Stimulated activated CD8-positive, alpha-beta memory T cell treated with anti-CD3 and anti-CD28 coated beads, Interleukin-12 subunit alpha, Interleukin-12 subunit beta, amount 100 ng/mL, for 24 hours (primary cell): ENCODE data around the gene NEDD4L.

Experiments
- DNase-seq: peaks from one replicate; pipeline ENCODE4 v3.0.0-alpha.2; 2020; ENCODE audit errors: extremely low read depth

NEDD4L gene

GRCh38 chr18:58232668-58233067 lies 188.6 kb downstream of the NEDD4L start:
- DNase-seq = no peak

DNA sequence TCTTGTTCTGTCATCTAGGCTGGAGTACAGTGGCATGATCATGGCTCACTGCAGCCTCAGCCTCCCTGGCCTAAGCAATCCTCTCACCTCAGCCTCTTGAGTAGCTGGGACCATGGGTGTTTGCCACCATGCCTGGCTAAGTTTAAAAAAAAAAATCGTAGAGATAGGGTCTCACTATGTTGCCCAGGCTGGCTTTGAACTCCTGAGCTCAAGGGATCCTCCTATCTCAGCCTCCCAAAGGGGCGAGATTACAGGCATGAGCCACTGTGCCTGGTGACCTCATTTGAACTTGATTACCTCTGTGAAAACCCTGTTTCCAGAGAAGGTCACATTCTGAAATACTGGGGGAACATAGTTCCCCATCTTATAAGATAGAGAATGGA lies 190.3 kb downstream of the NEDD4L start:
- no peak for DNase-seq

GRCh38 chr18:58235001-58235436 lies 191.0 kb downstream of the NEDD4L start:
- DNase-seq = no peak

GRCh38 chr18:58239879-58240278 lies 195.9 kb downstream of the NEDD4L start:
- DNase-seq = no peak

- DNase-seq = no peak
These were observed 197.1 kb downstream of the NEDD4L start for GRCh38 chr18:58241026-58241679.

GRCh38 chr18:58241877-58242276 lies 197.9 kb downstream of the NEDD4L start:
- DNase-seq = no peak

DNA sequence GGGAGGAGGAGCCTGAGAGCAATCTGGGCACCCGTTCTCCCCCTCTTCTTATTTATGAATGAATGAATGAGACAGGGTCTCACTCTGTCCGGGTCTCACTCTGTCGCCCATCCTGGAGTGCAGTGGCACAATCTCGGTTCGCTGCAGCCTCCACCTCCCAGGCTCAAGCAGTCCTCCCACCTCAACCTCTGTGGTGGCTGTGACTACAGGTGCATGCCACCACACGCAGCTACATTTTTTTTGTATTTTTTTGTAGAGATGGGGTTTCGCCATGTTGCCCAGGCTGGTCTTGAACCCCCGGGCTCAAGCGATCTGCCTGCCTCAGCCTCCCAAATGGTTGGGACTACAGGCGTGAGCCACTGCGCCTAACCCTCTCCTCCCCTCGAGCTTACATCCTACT lies 198.4 kb downstream of the NEDD4L start:
- DNase-seq = no peak

GRCh38 chr18:58242968-58243367 lies 198.9 kb downstream of the NEDD4L start:
- DNase-seq = no peak

DNA sequence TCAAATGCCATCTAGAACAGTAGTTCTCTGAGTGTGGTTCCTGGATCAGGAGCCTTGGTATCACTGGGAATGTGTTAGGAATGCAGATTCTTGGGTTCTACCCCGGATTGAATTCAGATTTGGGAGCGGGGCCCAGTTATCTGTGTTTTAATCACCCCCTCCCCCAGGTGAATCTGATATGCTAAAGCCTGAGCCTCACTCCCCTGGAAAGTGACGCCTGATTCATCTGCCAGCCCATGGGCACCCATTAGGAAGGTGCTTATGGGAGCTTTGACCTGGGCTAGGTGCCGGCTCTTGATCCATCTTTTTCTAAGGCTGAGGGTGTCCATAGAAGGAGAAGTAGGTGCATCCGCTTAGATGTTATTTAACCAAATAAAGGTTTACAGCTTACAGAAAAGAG lies 199.4 kb downstream of the NEDD4L start:
- no peak for DNase-seq

GRCh38 chr18:58247363-58247834 lies 203.4 kb downstream of the NEDD4L start:
- no peak for DNase-seq

DNA sequence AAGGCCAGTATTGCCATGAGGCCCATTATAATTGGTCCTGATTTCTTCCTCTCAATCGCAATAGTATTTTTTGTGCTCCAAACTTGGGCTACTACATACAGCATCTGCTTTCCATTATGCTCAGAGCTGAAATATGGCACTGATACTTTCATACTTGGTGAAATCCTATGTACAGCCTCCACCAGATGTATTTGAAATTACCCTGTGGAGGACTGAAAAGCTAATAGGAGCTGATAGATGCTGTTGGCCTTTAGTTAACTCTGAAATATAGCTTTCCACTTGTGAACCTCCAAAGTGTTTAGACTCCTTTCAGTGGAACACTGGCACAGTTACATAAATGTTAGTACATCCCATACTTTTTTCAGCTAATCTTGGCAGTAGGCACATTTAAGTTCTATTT lies 205.7 kb downstream of the NEDD4L start:
- no peak for DNase-seq

DNA sequence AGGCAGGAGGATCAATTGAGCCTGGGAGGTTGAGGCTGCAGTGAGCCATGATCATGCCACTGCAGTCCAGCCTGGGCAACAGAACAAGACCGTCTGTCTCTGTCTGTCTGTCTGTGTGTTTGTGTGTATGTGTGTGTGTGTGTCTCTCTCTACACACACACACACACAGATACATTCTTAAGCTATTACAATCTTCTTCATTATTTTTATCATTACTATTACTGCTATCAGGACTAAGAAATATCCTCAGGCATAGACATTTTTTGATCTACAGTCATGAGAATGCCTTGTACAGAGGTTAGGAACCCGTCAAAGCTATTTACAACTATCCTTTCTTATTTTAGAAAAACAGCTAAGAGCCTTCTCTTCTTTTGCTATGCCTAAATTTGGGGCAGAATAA lies 207.4 kb downstream of the NEDD4L start:
- DNase-seq = no peak

GRCh38 chr18:58252166-58252565 lies 208.1 kb downstream of the NEDD4L start:
- no peak for DNase-seq

DNA sequence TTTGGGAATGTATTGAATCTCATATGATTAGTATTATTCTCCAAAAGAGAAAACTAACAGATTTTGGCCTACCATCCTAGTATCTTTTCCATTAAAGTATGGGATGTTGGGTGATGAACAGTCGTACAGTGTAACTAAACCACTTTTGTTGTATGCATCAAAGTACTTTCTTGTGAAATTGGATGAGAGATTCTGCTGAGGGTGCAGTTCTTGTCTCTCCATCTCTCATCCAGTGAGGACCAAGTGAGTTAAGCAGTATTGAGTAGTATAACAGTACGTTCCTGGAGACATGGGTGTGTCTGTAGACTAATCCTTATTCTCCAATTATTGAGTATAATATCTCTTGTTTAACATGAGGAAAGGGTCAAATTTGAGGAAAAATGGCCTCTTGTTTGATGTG lies 209.3 kb downstream of the NEDD4L start:
- DNase-seq = no peak

GRCh38 chr18:58253871-58254270 lies 209.8 kb downstream of the NEDD4L start:
- no peak for DNase-seq

- no peak for DNase-seq
These were observed 211.0 kb downstream of the NEDD4L start for GRCh38 chr18:58254873-58255511.

GRCh38 chr18:58255701-58256311 lies 211.8 kb downstream of the NEDD4L start:
- DNase-seq = no peak

DNA sequence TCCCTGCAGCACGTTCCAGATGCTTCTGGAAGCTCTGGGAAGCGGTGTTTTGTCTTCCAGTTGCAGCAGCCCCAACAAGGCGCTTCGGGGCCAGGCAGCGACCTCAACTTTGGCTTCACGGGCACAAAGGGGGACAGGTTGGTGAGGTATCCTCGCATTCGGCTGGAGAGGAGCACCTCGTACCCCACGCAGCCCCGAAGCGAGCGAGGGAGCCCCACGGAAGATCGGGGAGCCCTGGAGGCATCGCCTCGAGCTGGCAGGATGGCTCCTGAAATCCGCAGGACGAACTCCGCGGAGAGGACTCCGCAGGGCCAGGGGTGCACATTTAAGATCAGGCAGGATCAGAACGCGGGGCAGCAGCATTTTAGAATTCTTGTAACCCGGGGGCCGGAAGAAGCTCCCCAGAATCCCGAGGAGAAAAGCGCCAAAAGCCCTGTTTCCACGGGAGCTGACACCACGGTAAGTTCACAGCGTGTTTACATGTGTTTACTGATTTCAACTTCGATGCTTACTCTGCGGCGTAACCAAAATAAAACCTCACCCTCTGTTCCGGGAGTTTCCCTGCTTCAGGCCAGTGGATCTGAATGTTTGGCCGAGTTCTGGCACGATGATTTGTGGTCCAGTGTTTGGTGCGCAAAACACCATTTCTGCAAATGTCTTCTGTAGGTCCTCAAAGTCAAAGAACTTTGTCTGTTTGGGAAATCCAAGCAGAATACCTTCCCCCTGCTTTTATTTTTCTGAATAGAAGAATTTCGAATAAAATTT lies 212.5 kb downstream of the NEDD4L start:
- DNase-seq = no peak

GRCh38 chr18:58257461-58257860 lies 213.4 kb downstream of the NEDD4L start:
- no peak for DNase-seq

DNA sequence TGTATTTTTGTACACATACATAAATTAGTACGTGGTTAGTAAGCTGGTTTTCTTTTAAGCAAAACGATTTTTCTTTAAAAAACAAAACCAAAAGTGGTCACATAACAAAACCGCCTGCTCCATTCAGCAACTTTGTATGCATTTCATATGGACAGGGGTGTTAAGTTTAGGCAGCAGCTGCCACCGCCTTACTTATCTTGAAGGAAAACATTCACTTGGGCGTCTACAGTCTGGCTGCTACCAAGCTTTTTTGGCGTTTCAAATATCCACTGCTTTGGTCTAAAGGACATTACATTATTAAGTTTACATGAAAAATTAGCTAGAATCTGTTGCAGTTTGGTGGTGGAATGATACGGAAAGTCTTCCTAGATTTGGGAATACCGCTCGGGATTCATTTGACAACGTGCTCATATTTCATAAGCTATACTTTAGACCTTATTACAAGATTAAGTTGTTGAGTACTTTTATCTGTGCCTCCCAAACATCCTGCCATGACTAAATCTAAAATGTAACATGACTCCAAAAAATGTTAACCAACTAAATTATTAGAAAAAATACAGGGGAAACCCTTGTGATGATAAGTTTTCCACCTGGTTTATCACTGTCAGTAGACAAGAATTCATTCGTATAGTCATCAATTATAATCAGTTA lies 214.8 kb downstream of the NEDD4L start:
- DNase-seq = no peak

DNA sequence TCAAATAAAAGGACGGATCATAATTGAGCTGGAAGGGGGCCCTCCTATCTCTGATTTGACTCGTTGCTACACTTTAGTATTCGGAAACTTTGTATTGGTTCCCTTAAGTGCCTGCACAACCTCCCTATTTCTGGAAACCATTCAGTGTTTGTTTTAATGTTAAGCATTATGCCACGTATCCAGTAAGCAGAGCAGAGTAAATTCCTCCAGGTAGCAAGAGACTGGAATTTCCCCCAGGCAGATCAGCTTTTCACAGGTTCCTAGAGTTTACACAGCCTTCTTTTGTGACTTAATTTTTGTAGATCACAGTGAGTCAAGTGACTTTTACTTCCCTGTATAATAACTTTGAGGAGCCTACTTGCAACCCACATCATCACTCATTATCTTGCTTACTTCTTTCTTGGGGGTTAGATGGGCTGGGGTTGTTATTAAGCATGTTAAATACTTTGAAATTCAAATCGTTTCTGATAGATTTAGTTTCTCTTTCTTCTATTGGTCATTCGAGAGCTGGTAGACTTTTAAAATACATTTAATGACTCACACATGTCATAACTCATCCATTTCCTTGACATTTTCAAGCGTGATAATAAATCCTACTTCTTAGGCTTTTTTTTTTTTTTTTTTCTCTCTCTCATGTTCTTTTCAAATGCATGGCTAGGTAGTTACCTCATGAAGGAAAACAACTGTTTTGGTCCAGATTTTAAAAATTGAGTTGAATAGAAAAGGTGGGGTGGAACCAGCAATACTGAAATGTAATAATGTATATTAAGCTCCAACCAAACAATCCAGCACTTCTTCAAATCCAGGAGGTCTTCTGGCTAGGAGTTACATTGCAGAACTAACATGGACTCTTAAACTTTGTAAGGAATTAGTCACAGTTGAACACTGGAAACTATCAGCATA lies 219.3 kb downstream of the NEDD4L start:
- DNase-seq = no peak
